Left ventricle myocardium inferior (tissue), 1 donor: ENCODE data around the gene SMIM12. TPM values are rescaled to one million over a fixed set of nuclear protein-coding genes. Genes with fewer than 3 reads are reported as not detected.
A peak's percentile ranks its signal among the peaks of the same experiment; 100 is the strongest.

Experiments
- DNase-seq: peaks from one replicate; pipeline ENCODE4 v3.0.0-alpha.2; 2020
- H3K27ac ChIP-seq: fragments of 200-600 bp; replicated peaks from 2 replicates; pipeline ENCODE4 v1.8.0; 2021
- H3K27me3 ChIP-seq: fragments of 200-600 bp; 2 replicates; pipeline ENCODE4 v1.8.0; 2021; ENCODE audit warnings: low read depth
- H3K36me3 ChIP-seq: fragments of 200-600 bp; 2 replicates; pipeline ENCODE4 v1.8.0; 2021
- H3K4me1 ChIP-seq: fragments of 200-600 bp; 2 replicates; pipeline ENCODE4 v1.8.0; 2021
- H3K4me3 ChIP-seq: fragments of 200-600 bp; 2 replicates; pipeline ENCODE4 v1.8.0; 2021; ENCODE audit warnings: mild to moderate bottlenecking, moderate library complexity
- H3K9me3 ChIP-seq: fragments of 200-600 bp; replicated peaks from 2 replicates; pipeline ENCODE4 v1.8.0; 2021
- CTCF ChIP-seq: fragments of 200-600 bp; IDR thresholded peaks from 2 replicates; pipeline ENCODE4 v1.8.0; 2021; ENCODE audit warnings: antibody characterized with exemption, mild to moderate bottlenecking, borderline replicate concordance
- intact Hi-C: fragments of 100-400 bp; cut with micrococcal nuclease; formaldehyde crosslinking; loops from one replicate; pipeline ENCODE4 v1.11.0; 2022
- total RNA-seq: library from RNA; stranded (reverse); fragmentation: NEBNext Ultra II Directional; extraction: Animal tissue kit (Norgen Biotek cat#: 25700); gene quantifications from one replicate; pipeline ENCODE4 v1.2.1, GENCODE V29; 2021
- donor health status: DM: no; HTN: yes; CAD: no; lungs with severe emphysema.

Gene SMIM12
- total RNA-seq, 1 donor from 2014 or later = 37.9 TPM

GRCh38 chr1:34868230-34869049, 8.9 kb upstream of the SMIM12 start:
- Histone ChIP-seq H3K27ac (no peak overlapping the region), H3K36me3 (no peaks in the 10 kb centered on the region), H3K4me1 (peaks cover 19% of the 10 kb centered on the region), H3K4me3 (no peak overlapping the region), H3K9me3 (no peaks in the 10 kb centered on the region), H3K27me3 (peaks cover 24% of the 10 kb centered on the region)
- DNase-seq = no peak
- no peak for TF ChIP-seq CTCF
- intact Hi-C loops = no loop called here

GRCh38 chr1:34867415-34867814, 7.9 kb upstream of the SMIM12 start:
- intact Hi-C loops = no loop called here
- Histone ChIP-seq H3K36me3 (no peaks in the 10 kb centered on the region), H3K27me3 (peaks cover 13% of the 10 kb centered on the region), H3K4me1 (peaks cover 19% of the 10 kb centered on the region), H3K4me3 (no peak overlapping the region), H3K27ac (no peak overlapping the region), H3K9me3 (no peaks in the 10 kb centered on the region)
- TF ChIP-seq CTCF = no peak
- DNase-seq = no peak

- Histone ChIP-seq H3K27me3 (peaks cover 6% of the 10 kb centered on the region), H3K36me3 (no peaks in the 10 kb centered on the region), H3K9me3 (no peaks in the 10 kb centered on the region), H3K4me3 (peak overlapping the region; percentile 81), H3K27ac (peak overlapping the region; percentile 87), H3K4me1 (peaks cover 19% of the 10 kb centered on the region)
- no peak for TF ChIP-seq CTCF
- DNase-seq = no peak
- intact Hi-C loops = no loop called here
Observed at GRCh38 chr1:34866762-34867109, 7.2 kb upstream of the SMIM12 start.

GRCh38 chr1:34865981-34866761, 6.6 kb upstream of the SMIM12 start:
- DNase-seq = peak; percentile 88
- H3K36me3 ChIP-seq = no peaks in the 10 kb centered on the region
- intact Hi-C loops = no loop called here
- H3K27me3 ChIP-seq = peaks cover under 1% of the 10 kb centered on the region
- no peaks in the 10 kb centered on the region for H3K9me3 ChIP-seq
- TF ChIP-seq CTCF = peak; percentile 97
- peaks cover 19% of the 10 kb centered on the region for H3K4me1 ChIP-seq
- H3K27ac ChIP-seq = peak overlapping the region; percentile 87
- H3K4me3 ChIP-seq = peak overlapping the region; percentile 81

- DNase-seq = no peak
- TF ChIP-seq CTCF = no peak
- Histone ChIP-seq H3K4me1 (peaks cover 19% of the 10 kb centered on the region), H3K4me3 (peak overlapping the region; percentile 81), H3K9me3 (no peaks in the 10 kb centered on the region), H3K27me3 (no peaks in the 10 kb centered on the region), H3K36me3 (no peaks in the 10 kb centered on the region), H3K27ac (peak overlapping the region; percentile 87)
- intact Hi-C loops = no loop called here
Observed at GRCh38 chr1:34865573-34865972, 6.0 kb upstream of the SMIM12 start.
